NB4 (cell line): ENCODE results near the gene TMIE.

Source experiments
- CTCF ChIP-seq: IDR thresholded peaks from one replicate; pipeline ENCODE4 v1.5.1; 2012; ENCODE audit warnings: low read depth, low read length
- MAX ChIP-seq: IDR thresholded peaks from 2 replicates; pipeline ENCODE4 v1.6.1; 2011; ENCODE audit warnings: low read depth, low read length
- POLR2A ChIP-seq: IDR thresholded peaks from 2 replicates; pipeline ENCODE4 v1.6.1; 2011; ENCODE audit warnings: mild to moderate bottlenecking; ENCODE audit not compliant: insufficient read length; ENCODE audit errors: extremely low read depth

- TF ChIP-seq POLR2A (no peak), MAX (no peak), CTCF (no peak)
These were observed 34.1 kb upstream of the TMIE start for GRCh38 chr3:46667061-46667621.
